ENCODE results near the gene SLC35E4.
A peak's percentile ranks its signal among the peaks of the same experiment; 100 is the strongest.

SLC35E4 gene

DNA sequence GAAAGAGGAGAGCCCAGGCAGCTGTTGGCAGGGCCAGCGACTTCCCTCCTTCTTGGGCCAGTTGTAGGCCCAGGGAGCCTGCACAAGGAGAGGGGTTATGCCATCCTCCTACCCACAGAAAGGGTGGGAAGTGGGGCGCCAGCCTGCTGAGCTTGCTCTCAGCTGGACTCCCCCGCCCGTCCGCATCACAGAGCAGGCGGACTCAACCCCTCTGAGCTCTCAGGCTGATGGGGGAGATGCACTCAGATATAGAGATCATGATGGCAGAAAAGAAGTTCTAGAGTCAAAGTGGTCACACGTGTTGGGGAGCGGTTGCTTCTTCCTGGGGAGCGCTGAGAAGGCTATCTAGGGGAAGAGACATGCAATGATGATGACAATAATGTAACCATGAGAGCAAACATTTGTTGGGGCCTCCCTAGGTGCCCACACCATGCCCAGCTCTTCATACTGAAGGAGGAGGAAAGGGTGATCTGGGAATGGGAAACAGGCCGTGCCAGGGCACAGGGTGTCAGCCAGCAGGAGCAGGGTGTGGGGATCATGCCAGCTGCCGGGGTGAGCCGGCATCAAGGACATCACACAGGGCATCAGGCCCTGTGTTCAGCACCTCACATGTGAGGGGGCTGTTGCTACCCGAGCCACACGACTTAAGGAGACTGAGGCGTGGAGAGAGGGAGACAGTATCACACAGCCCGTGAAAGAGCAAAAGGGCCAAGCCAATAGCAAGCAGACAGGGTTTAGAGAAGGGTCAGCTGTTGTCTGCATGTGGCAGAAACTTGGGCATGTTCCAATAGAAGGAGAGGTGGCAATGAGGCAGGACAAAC, 7.7 kb downstream of the SLC35E4 start:
- no peak for DNase-seq (ENCODE audit: low spot score)
- Histone ChIP-seq H3K4me3 (no peak overlapping the region), H3K27ac (no peak overlapping the region)
- TF ChIP-seq, protein P1, sequence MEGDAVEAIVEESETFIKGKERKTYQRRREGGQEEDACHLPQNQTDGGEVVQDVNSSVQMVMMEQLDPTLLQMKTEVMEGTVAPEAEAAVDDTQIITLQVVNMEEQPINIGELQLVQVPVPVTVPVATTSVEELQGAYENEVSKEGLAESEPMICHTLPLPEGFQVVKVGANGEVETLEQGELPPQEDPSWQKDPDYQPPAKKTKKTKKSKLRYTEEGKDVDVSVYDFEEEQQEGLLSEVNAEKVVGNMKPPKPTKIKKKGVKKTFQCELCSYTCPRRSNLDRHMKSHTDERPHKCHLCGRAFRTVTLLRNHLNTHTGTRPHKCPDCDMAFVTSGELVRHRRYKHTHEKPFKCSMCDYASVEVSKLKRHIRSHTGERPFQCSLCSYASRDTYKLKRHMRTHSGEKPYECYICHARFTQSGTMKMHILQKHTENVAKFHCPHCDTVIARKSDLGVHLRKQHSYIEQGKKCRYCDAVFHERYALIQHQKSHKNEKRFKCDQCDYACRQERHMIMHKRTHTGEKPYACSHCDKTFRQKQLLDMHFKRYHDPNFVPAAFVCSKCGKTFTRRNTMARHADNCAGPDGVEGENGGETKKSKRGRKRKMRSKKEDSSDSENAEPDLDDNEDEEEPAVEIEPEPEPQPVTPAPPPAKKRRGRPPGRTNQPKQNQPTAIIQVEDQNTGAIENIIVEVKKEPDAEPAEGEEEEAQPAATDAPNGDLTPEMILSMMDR (IDR thresholded peaks at IDR 0.05): no peak

- Histone ChIP-seq H3K27ac (no peak overlapping the region), H3K4me3 (no peak overlapping the region)
- TF ChIP-seq, protein P1 (IDR thresholded peaks at IDR 0.05): no peak
- no peak for DNase-seq (ENCODE audit: low spot score)
Observed at GRCh38 chr22:30646518-30647160, 11.1 kb downstream of the SLC35E4 start.

GRCh38 chr22:30647536-30647935, 12.0 kb downstream of the SLC35E4 start:
- Histone ChIP-seq H3K4me3 (no peak overlapping the region), H3K27ac (no peak overlapping the region)
- TF ChIP-seq, protein P1 (IDR thresholded peaks at IDR 0.05): no peak
- no peak for DNase-seq (ENCODE audit: low spot score)

GRCh38 chr22:30648825-30649224, 13.2 kb downstream of the SLC35E4 start:
- no peak overlapping the region for H3K27ac ChIP-seq
- TF ChIP-seq, protein P1 (IDR thresholded peaks at IDR 0.05): no peak
- DNase-seq (ENCODE audit: low spot score): no peak
- no peak overlapping the region for H3K4me3 ChIP-seq

DNA sequence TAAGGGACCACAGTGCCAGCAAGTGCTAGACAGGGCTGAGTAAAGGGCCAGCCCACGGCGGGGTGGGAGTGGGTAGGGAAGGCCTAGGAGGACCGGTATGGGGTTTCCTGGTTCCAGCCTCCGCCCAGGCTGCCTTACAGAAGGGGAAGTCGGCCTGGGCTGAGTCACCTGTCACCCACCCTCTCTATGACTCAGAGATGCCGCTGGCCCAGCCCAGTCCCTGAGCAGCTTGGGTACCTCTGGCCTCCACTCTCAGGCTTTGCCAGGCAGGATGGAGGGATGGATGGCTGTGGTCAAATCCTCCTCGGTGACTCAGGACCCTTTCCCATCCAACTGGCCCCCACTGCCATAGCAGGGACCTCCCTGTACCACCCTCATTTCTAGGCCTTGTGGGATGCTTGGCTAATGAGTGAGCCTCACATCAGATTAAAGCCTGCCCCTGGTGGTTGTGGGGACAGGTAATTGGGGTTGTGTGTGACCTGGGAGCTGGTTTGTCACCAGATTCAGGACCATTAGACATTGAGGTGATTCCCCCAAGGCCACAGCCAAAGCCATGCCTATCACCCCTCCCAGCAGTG, 13.9 kb downstream of the SLC35E4 start:
- DNase-seq (ENCODE audit: low spot score): no peak
- Histone ChIP-seq H3K4me3 (no peak overlapping the region), H3K27ac (peak overlapping the region in 1 of 2 donors; percentile 32)
- TF ChIP-seq, protein P1 (IDR thresholded peaks at IDR 0.05): no peak

DNA sequence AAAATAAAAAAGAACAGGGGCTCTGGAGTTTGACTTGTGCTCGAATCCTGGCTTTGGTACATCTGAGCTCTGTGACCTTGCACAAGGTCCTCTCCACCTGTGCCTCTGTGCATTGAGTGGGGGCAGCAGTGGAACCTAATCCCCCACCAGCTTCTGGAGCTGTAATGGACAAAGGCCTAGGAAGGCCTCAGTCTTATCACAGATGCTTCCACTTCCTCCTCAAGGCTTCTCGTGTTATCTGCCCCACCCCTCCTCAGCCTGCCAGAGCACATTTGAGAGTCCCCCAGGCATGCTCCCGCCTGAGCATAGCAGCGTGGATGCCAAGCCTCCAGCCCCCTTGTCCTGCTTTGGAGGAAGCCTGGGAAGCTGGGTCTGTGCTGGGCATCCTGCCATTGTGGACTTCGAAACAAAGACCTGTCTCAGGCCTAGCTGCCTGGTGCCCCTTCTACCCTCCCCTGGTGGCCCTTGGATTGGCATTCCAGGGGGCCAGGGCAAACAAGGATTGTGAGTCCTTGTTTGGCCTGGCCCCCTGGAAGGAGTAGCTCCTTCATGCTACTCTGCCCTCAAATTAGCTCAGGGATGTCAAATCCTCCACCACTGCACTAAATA, 15.0 kb downstream of the SLC35E4 start:
- DNase-seq (ENCODE audit: low spot score): no peak
- TF ChIP-seq, protein P1 (IDR thresholded peaks at IDR 0.05): no peak
- Histone ChIP-seq H3K27ac (no peak overlapping the region), H3K4me3 (no peak overlapping the region)
